Islet of Langerhans (tissue), 1 donor: ENCODE measurements around the gene TSC2.
A peak's percentile ranks its signal among the peaks of the same experiment; 100 is the strongest.

Experiments used
- FAIRE-seq: peaks from one replicate; lab custom pipeline; 2011; peaks lifted over from hg19 to GRCh38; lab: Jason Lieb, UNC

TSC2 gene

DNA sequence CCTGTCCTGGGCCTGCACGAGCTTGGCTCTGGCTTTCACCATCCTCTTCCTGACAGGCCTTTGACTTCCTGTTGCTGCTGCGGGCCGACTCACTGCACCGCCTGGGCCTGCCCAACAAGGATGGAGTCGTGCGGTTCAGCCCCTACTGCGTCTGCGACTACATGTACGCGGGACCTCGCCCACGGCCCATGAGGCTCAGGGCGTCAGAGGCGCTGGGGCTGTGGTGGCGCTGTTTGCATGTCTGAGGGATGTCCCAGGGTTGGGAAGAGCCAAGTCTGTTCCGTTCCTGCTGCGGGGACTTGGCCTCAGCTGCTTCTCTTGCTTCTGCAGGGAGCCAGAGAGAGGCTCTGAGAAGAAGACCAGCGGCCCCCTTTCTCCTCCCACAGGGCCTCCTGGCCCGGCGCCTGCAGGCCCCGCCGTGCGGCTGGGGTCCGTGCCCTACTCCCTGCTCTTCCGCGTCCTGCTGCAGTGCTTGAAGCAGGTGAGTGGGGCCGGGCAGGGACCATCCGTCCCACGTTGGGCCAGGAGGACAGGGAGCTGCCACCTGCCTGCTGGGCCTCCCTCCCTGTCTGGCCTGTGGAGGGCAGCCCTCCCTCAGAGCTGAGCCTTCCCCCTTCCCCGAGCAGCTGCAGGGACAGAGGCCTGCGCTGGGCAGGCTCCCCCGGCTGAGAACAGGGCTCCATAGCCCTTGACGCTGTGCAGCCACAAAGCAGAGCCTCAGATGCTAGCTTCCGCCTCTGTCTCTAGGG lies 23.8 kb downstream of the TSC2 start:
- FAIRE-seq, result no peak

DNA sequence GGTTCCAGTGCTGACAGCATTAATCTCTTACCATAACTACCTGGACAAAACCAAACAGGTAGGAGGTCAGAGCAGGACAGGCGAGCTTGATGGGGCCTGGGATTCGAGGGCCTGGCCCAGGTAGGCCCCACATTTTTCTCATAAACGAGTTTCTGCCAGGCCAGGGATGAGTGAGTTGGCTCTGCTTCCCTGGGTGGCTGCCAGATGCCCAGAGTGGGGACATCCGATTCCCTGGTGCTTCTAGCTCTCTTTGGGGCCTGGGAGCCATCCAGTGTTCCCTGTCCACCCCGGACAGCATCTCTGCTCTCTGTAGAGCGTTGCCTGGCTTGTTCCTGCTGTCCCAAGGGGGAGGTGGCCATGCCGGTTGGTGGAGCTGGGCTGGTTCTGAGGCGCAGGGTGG lies 25.1 kb downstream of the TSC2 start:
- no peak for FAIRE-seq

DNA sequence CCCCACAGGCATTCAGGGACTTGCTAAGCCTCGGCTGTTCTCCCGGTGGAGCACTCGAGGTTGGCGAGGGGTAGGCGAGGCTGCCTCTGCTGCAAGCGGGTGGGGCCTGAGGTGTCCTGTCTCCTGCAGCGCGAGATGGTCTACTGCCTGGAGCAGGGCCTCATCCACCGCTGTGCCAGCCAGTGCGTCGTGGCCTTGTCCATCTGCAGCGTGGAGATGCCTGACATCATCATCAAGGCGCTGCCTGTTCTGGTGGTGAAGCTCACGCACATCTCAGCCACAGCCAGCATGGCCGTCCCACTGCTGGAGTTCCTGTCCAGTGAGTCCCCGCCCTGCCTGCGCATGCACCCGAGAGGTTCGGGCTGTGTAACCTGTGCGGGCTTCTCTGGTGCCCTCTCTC lies 26.3 kb downstream of the TSC2 start:
- no peak for FAIRE-seq

DNA sequence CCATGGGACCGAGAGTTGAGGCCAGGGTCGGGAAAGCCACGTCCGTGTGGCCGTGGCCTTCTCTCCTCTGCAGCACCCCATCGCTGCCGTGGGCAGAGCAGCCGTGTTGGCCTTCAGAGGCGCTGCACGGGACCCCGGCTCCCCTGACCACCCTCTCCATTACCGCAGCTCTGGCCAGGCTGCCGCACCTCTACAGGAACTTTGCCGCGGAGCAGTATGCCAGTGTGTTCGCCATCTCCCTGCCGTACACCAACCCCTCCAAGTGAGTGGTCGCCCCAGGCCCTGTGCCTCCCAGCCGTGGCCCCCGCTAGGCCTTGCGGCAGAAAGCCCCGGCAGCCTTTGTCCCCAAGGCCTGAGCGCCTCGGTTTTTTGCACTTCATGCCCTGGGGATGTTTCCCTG lies 27.8 kb downstream of the TSC2 start:
- no peak for FAIRE-seq

DNA sequence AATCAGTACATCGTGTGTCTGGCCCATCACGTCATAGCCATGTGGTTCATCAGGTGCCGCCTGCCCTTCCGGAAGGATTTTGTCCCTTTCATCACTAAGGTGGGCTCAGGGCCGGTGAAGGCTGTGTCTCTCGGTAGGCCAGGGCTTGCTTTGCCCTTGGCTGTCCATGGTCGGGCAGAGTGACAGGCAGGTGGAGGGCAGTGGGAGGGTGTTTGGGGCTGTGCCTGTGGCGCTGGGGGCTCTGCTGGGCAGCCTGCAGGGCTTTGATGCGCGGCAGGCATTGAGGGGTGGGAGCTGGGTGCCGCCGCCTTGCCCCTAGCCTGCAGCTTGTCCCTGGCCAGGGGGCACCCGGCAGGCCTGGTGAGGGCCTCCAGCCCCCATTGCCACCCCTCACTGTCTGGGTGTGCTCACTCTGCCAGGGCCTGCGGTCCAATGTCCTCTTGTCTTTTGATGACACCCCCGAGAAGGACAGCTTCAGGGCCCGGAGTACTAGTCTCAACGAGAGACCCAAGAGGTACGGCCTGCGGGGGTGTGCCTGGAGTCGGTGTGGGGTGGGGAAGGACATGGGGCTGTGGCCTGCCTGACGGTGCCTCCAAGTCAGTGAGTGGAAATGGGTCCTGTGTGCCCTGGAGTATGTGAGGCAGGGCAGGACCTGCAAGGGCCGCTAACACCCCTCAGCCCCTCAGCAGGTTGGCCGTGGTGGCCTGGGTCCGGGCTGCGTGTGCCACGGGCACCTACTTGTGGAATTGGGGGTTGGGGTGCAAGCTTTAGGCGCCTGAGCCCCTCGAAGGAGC lies 28.5 kb downstream of the TSC2 start:
- FAIRE-seq, result no peak

DNA sequence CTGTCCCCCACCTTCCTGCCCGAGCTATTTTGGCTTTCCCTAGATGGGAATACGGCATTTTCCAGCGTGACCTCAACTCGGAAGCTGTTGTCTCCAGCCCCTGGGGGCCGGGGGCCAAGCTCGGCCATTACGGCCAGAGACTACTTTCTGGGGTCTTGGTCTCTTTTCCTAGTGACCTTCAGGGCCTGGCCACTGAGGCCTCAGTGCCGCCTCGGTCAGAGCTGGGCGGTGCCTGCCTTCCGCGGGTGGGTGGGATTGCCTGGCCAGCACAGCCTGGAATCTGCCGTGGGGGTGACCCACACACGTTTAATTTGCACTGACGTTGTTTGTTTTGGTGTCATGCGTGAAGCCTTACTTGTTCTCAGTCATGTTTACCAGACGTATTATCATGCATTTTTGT lies 29.2 kb downstream of the TSC2 start:
- no peak for FAIRE-seq

DNA sequence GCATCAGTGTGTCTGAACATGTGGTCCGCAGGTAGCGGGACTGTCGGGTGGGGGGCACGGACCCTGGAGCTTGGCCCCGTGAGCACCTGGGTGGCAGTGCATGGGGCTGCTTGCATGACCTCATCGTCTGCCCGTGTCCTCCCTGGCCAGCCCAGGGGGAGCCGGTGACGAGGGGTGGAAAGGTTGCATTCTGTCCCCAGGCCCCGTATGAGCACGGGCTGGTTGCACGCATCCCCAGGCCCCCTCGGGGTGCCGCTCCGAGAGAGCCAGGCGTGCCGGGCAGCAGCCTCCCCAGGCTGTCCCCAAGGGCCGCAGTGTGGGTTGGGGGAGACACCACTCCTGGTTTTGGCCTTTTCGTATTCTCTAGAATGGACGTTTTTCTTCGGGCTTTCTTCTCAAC lies 29.9 kb downstream of the TSC2 start:
- no peak for FAIRE-seq

DNA sequence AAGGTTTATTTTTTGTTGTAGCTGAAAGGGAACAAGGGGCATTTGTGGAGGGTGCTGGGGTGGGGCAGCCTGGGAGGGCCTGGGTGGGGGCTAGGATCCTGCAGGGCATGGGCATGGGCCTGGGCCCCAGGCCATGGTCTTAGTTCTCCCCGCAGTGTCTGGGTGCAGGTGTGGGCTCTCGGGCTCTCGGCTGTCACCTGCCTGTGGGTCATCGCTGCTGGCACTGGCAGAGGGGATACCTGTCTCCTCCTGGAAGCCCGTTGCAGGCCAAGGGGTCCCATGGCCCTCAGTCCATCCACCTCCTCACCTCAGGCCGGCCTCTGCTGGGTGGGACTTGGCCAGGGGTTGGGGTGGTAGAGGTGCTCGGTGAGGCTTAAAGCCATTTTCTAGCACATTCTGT lies 30.3 kb downstream of the TSC2 start:
- FAIRE-seq, result no peak

DNA sequence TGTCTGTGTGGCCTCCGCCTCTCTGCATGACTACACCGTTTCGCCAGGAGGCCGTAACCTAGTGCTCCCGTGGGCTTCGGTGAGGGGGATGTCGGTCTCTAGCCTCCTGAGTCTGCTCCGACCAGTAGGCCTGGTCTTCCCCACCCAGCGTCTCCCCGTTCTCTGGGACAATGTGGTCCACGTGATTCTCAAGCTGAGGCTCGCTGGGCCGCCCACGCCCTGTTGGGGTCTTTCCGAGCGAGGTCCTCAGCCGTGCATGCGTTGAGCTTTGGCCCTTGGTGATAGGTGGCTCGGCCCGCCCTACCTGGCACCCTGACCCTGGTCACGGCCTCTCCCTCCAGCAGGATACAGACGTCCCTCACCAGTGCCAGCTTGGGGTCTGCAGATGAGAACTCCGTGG lies 30.9 kb downstream of the TSC2 start:
- FAIRE-seq, result no peak

DNA sequence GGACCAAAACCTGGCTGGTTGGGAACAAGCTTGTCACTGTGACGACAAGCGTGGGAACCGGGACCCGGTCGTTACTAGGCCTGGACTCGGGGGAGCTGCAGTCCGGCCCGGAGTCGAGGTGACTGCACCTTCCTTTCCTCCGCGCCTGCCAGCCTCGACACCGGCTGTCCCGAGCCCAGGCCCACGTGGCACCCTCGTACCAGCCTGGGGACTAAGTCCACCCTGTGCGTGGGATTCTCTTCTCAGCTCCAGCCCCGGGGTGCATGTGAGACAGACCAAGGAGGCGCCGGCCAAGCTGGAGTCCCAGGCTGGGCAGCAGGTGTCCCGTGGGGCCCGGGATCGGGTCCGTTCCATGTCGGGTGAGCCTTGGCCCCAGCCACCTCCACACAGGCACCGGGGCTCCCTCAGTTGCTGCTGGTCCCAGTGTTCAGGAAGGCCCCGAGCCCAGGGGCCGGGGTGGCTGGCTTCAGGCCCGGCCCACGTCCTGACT lies 31.6 kb downstream of the TSC2 start:
- FAIRE-seq, result no peak

DNA sequence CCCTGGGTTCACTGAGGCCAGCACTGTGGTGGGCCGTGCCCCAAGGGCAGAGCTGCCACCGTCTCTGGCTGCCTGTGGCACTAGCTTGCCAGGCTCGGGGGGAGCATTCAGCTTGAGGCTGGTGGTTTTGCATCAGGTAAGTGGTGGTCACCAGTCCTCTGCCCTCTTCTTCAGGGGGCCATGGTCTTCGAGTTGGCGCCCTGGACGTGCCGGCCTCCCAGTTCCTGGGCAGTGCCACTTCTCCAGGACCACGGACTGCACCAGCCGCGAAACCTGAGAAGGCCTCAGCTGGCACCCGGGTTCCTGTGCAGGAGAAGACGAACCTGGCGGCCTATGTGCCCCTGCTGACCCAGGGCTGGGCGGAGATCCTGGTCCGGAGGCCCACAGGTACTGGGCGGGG lies 32.2 kb downstream of the TSC2 start:
- no peak for FAIRE-seq

DNA sequence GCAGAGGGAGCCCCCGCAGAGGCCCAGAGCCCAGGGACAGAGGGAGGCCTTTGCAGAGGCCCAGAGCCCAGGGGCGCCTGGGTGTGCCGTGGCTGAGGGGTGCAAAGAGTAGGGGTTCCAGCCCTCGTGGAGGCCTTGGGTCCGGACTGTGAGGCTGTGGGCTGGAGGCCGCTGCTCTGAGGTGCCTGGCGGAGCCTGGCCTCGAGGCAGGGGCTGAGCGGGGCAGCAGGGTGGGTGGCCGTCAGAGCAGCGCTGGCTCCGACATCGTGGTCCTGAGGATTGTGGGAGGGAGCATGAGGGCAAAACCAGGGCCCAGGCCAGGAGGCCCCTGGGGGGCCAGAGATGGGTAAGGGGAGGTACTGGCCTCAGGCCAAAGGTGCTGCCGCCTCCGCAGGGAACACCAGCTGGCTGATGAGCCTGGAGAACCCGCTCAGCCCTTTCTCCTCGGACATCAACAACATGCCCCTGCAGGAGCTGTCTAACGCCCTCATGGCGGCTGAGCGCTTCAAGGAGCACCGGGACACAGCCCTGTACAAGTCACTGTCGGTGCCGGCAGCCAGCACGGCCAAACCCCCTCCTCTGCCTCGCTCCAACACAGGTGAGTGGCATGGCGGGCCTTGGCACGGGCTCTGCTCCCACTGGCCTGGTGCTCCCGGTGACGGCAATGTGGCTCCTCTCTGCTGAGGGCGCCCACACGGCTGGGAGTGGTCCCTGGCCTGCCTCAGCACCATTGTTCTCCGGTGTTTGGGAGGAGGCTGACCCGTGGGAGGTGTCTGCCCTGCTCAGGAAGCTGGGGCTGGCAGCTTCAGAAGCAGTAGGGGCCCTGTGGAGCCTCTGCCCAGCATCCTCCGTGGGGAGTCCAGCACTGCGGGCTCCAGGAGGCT lies 33.7 kb downstream of the TSC2 start:
- no peak for FAIRE-seq

DNA sequence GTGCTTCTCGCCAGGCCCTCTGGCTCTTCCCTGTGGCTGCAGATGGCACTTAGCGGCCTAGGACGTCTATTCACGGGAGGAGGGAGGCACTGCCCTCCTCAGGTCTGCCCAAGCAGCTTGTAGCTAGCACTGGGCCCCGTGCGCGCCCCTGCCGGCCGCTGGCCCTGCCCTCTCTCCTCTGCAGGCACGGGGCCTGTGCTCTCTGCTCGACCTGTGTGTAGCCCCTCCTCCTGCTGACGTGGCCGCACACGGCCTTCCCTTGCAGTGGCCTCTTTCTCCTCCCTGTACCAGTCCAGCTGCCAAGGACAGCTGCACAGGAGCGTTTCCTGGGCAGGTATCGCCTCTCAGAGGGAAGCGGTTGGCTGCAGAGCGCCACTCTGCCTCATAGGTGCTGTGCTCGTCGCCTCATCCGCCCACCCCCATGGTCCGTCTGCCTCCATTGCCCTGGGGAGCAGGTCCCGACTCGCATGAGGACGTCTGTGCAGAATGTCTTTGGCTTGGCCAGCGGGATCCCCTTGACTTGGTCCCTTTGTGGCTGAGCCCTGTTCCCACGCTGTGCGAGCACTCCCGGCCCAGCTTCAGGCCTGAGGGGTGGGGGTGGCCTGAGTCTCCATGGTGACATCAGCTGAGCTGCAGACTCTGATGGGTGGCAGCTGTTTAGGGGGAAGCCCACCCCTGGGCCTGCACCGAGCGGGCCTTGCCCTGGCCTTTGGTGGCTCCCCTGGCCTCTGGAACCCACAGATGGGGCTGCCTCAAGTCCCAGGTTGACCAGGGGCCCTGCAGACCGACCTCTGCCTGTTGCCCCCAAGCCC lies 34.6 kb downstream of the TSC2 start:
- peak; percentile 33 for FAIRE-seq

DNA sequence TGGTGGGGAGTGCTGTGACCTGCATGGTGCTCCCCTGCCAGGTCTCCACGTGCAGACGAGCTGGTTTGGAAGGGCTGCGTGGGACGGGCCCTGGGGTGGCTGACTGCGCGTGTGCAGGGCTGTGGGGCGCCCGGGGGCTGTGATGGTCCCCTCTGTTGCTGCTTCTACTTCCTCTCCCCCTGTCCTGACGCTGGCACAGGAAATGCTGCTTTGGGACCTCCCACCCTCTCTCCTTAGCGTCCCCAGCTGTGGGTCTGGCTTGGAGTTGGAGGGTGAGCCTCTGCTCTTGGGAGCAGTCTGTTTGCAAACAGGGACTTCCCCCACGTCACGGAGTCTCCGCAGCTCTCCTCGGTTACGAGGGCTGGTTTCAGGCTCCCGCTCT lies 35.2 kb downstream of the TSC2 start:
- no peak for FAIRE-seq

DNA sequence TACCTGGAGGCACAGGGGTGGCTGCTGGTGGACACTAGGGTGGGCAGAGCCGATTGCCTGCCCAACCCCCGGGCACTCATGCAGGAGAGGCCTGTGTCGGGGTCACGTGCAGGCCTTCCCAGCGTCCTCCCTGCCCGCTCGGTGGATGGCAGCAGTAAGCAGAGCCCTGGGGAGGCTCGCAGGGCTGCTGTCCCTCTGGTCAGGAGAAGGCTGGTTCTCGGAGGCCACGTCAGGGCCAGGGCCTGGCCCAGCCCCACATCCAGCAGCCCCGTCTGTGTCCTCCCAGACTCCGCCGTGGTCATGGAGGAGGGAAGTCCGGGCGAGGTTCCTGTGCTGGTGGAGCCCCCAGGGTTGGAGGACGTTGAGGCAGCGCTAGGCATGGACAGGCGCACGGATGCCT lies 35.6 kb downstream of the TSC2 start:
- no peak for FAIRE-seq

DNA sequence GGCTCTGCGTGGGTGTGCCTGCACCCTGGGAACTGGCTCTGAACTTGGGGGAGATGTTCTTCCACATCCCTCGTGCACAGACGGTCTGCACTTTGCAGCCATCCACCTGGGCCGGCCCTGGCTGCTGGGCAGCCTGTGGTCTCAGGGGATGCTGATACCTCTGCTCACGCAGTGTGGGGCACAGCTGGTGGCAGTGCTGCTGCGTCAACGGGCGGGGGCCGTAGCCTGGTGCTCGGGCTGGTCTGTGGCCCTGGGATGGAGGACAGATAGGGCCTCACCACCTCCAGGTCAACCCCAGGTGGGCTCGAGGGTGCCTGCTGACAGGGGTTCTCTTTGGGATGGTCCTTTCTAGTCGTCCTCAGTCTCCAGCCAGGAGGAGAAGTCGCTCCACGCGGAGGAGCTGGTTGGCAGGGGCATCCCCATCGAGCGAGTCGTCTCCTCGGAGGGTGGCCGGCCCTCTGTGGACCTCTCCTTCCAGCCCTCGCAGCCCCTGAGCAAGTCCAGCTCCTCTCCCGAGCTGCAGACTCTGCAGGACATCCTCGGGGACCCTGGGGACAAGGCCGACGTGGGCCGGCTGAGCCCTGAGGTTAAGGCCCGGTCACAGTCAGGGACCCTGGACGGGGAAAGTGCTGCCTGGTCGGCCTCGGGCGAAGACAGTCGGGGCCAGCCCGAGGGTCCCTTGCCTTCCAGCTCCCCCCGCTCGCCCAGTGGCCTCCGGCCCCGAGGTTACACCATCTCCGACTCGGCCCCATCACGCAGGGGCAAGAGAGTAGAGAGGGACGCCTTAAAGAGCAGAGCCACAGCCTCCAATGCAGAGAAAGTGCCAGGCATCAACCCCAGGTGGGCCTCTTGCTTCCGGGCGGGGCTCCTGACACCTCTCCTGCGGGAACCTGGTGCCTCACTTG lies 36.3 kb downstream of the TSC2 start:
- no peak for FAIRE-seq

DNA sequence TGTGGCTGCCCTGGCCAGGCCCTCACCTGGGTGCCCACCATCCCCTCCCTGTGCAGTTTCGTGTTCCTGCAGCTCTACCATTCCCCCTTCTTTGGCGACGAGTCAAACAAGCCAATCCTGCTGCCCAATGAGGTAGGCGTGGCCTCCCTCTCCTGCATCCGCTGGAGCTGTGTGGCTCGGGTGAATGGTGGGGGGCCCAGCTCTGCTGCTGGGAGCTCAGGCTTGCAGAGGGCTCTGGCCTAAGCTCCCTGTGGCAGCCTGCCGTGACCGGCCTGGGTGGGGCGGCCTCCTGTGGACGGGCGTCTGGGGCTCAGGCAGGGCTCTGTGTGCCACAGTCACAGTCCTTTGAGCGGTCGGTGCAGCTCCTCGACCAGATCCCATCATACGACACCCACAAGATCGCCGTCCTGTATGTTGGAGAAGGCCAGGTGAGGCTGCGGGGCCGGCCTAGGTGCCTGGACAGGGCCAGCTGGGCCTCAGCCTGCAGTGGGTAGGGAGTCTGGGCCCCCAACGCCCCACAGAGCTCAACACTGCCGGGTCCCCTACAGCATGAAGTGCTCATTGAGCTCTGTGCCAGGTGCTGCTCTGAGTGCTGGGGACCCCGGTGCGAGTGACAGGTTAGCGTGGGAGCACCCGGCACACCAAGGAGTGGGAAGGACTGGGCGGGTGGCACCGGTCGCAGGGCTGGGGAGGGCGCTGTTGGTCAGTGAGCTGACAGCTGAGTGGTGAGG lies 37.3 kb downstream of the TSC2 start:
- no peak for FAIRE-seq

DNA sequence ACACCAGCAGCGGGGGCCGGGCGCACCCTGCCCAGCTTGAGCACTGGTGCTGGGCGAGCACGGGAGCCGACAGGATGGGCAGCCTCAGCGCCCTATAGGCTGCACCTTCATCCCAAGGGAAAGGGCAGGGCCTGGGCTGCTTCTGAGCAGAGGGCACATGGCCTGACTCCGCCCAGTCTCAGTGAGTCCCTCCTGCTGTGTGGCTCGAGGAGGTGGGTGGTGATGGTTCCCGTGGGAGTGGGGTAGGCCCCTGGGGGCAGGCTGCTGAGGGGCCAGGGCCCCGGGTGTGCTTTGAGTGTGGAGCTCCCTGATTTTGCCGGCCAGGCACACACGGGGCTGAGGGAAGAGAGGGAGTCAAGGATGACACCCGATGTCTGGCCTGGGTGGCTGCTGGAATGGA lies 37.9 kb downstream of the TSC2 start:
- no peak for FAIRE-seq

DNA sequence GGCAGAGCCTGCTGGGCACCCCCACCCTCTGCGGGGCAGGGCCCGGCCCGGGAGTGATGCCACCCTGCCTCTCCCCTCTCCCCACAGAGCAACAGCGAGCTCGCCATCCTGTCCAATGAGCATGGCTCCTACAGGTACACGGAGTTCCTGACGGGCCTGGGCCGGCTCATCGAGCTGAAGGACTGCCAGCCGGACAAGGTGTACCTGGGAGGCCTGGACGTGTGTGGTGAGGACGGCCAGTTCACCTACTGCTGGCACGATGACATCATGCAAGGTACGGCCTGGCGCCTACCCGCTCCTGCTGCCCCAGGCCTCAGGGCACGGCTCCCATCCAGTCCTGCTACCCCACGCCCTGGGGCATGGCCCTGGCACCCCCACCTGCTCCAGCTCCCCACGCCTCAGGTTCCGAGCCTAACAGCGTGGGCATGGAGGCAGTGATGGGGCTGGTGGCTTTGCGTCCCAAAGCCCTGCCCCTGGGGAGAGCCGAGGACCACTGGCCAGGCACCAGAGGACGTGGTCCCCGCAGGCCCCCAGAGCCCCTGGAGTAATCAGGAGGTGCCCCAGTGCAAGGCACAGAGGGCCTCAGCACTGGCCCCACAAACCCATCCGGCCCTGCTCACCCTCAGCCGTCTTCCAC lies 38.4 kb downstream of the TSC2 start:
- no peak for FAIRE-seq
